H1 (cell line): ENCODE data around the gene IFI16. TPM values are rescaled to one million over a fixed set of nuclear protein-coding genes. Genes with fewer than 3 reads are reported as not detected.

Experiments
- CTCF ChIA-PET: fragments of 300-600 bp; sonication (Branson Sonifier 250); formaldehyde crosslinking; loops from one replicate; lab custom pipeline; 2021; ENCODE audit not compliant: partially characterized antibody; lab: Charles Lee
- POLR2A ChIA-PET: fragments of 300-600 bp; sonication (Branson Sonifier 250); formaldehyde crosslinking; loops from one replicate; lab custom pipeline; 2021; ENCODE audit warnings: inconsistent platforms; ENCODE audit not compliant: partially characterized antibody; lab: Charles Lee
- DNase-seq, 2 experiments: peaks; one replicate each; pipeline versions ENCODE4 v3.0.0 to v3.0.0-alpha.2; 2010 to 2022; ENCODE audit warnings: low spot score in 2 of 2, low read depth in 1 of 2, mixed read lengths in 1 of 2
- FAIRE-seq: peaks from 2 replicates; lab custom pipeline; 2011; peaks lifted over from hg19 to GRCh38; lab: Jason Lieb, UNC
- H2AFZ ChIP-seq: 2 replicates; pipeline ENCODE4 v1.8.1; 2012; ENCODE audit warnings: low read length, inconsistent platforms
- H2AK5ac ChIP-seq: 2 replicates; pipeline ENCODE4 v1.6.1; 2013; ENCODE audit warnings: low read depth, low read length
- H2BK120ac ChIP-seq: replicated peaks from 2 replicates; pipeline ENCODE3; 2013; ENCODE audit warnings: low read depth, low read length, inconsistent platforms
- H2BK12ac ChIP-seq: 2 replicates; pipeline ENCODE4 v1.6.1; 2013; ENCODE audit warnings: low read depth, low read length
- H2BK15ac ChIP-seq: 2 replicates; pipeline ENCODE4 v1.6.1; 2013; ENCODE audit warnings: low read length
- H2BK20ac ChIP-seq: 2 replicates; pipeline ENCODE4 v1.6.1; 2013; ENCODE audit warnings: low read length
- H2BK5ac ChIP-seq: 2 replicates; pipeline ENCODE4 v1.6.1; 2013; ENCODE audit warnings: low read depth, low read length
- H3K14ac ChIP-seq: 2 replicates; pipeline ENCODE4 v1.6.1; 2013; ENCODE audit warnings: inconsistent platforms; ENCODE audit not compliant: insufficient read length
- H3K18ac ChIP-seq: 2 replicates; pipeline ENCODE4 v1.6.1; 2013; ENCODE audit warnings: low read length; ENCODE audit errors: extremely low read depth
- H3K23ac ChIP-seq: 2 replicates; pipeline ENCODE4 v1.6.1; 2013; ENCODE audit warnings: inconsistent platforms; ENCODE audit not compliant: insufficient read length
- H3K23me2 ChIP-seq: 2 replicates; pipeline ENCODE4 v1.6.1; 2013; ENCODE audit warnings: low read depth, low read length
- H3K27ac ChIP-seq: 2 replicates; pipeline ENCODE4 v1.6.1; 2011; ENCODE audit warnings: low read depth, low read length, inconsistent platforms
- H3K27me3 ChIP-seq, 4 experiments: replicated peaks in 1 of 4; 1 replicate in 1 of 4; 2 replicates in 3 of 4; pipeline versions ENCODE4 v1.6.1 to v1.8.1; 2011 to 2013; ENCODE audit warnings: low read length in 3 of 4, mild to moderate bottlenecking in 3 of 4, inconsistent platforms in 2 of 4, mixed read lengths in 2 of 4, moderate library complexity in 1 of 4; ENCODE audit not compliant: control insufficient read depth in 3 of 4, insufficient read depth in 3 of 4; ENCODE audit errors: extremely low read depth in 1 of 4
- H3K36me3 ChIP-seq, 4 experiments: 2 replicates each; pipeline versions ENCODE4 v1.6.1 to v1.8.1; 2011 to 2013; ENCODE audit warnings: mild to moderate bottlenecking in 4 of 4, low read length in 3 of 4, moderate library complexity in 2 of 4, control low read depth in 1 of 4, inconsistent platforms in 1 of 4; ENCODE audit not compliant: insufficient read depth in 4 of 4, control insufficient read depth in 2 of 4
- H3K4ac ChIP-seq: replicated peaks from 2 replicates; pipeline ENCODE3; 2013; ENCODE audit warnings: low read length, low read depth, mixed read lengths, inconsistent platforms; ENCODE audit not compliant: insufficient read length
- H3K4me1 ChIP-seq, 4 experiments: replicated peaks in 1 of 4; 1 replicate in 1 of 4; 2 replicates in 3 of 4; pipeline versions ENCODE4 v1.6.1 to v1.8.1; 2011 to 2013; ENCODE audit warnings: low read length in 3 of 4, inconsistent platforms in 2 of 4, mixed read lengths in 1 of 4; ENCODE audit not compliant: insufficient read depth in 4 of 4, control insufficient read depth in 3 of 4
- H3K4me2 ChIP-seq, 2 experiments: 2 replicates each; pipeline versions ENCODE4 v1.6.1 to v1.8.1; 2011 to 2013; ENCODE audit warnings: low read depth in 2 of 2, low read length in 2 of 2, control low read depth in 1 of 2, inconsistent platforms in 1 of 2, mild to moderate bottlenecking in 1 of 2; ENCODE audit not compliant: insufficient read depth in 1 of 2
- H3K4me3 ChIP-seq, 4 experiments: fragments of 200-600, 300-600 bp in 1 of 4; sonication (generic), shearing (Covaris generic), sonication (Bioruptor Twin) in 1 of 4; 2 replicates each; pipeline versions ENCODE4 v1.5.1 to v1.8.1; 2011 to 2016; ENCODE audit warnings: low read length in 4 of 4, low read depth in 3 of 4, control low read depth in 2 of 4, inconsistent platforms in 2 of 4, mild to moderate bottlenecking in 2 of 4, mixed read lengths in 1 of 4, moderate library complexity in 1 of 4; ENCODE audit not compliant: insufficient read depth in 2 of 4; ENCODE audit errors: extremely low read depth in 1 of 4
- H3K56ac ChIP-seq: replicated peaks from 2 replicates; pipeline ENCODE3; 2013; ENCODE audit warnings: low read depth, mild to moderate bottlenecking, mixed read lengths, low read length, inconsistent platforms; ENCODE audit not compliant: insufficient read length
- H3K79me1 ChIP-seq: 2 replicates; pipeline ENCODE4 v1.6.1; 2013; ENCODE audit warnings: low read depth, low read length, control low read depth
- H3K79me2 ChIP-seq, 2 experiments: 2 replicates each; pipeline versions ENCODE4 v1.6.1 to v1.8.1; 2012 to 2013; ENCODE audit warnings: low read length in 2 of 2, mild to moderate bottlenecking in 2 of 2, inconsistent platforms in 1 of 2; ENCODE audit not compliant: insufficient read depth in 2 of 2, control insufficient read depth in 1 of 2
- H3K9ac ChIP-seq, 4 experiments: replicated peaks in 1 of 4; 1 replicate in 1 of 4; 2 replicates in 3 of 4; pipeline versions ENCODE4 v1.6.1 to v1.8.1; 2011 to 2013; ENCODE audit warnings: low read depth in 3 of 4, low read length in 3 of 4, control low read depth in 2 of 4, mild to moderate bottlenecking in 2 of 4, moderate library complexity in 2 of 4, inconsistent platforms in 1 of 4; ENCODE audit errors: extremely low read depth in 1 of 4
- H3K9me3 ChIP-seq, 2 experiments: 2 replicates each; pipeline versions ENCODE4 v1.6.1 to v1.8.1; 2012 to 2013; ENCODE audit warnings: mild to moderate bottlenecking in 2 of 2, moderate library complexity in 2 of 2, control low read depth in 1 of 2, inconsistent platforms in 1 of 2, low read depth in 1 of 2, low read length in 1 of 2, mixed read lengths in 1 of 2; ENCODE audit not compliant: insufficient read depth in 2 of 2
- H4K20me1 ChIP-seq, 2 experiments: replicated peaks in 1 of 2; 2 replicates each; pipeline versions ENCODE3 to v1.8.1; 2011 to 2013; ENCODE audit warnings: inconsistent platforms in 2 of 2, low read length in 2 of 2, mild to moderate bottlenecking in 1 of 2; ENCODE audit not compliant: insufficient read depth in 2 of 2, control insufficient read depth in 1 of 2
- H4K5ac ChIP-seq: 2 replicates; pipeline ENCODE4 v1.6.1; 2013; ENCODE audit warnings: low read length, low read depth, mixed read lengths, inconsistent platforms; ENCODE audit not compliant: insufficient read length
- H4K8ac ChIP-seq: 2 replicates; pipeline ENCODE4 v1.8.0; 2013; ENCODE audit warnings: mild to moderate bottlenecking, moderate library complexity, low read length, inconsistent platforms; ENCODE audit not compliant: insufficient read depth; ENCODE audit errors: extremely low read depth
- H4K91ac ChIP-seq: replicated peaks from 2 replicates; pipeline ENCODE3; 2013; ENCODE audit warnings: low read length, mixed read lengths, inconsistent platforms; ENCODE audit not compliant: insufficient read length
- WGBS, 2 experiments: shearing (Covaris generic) in 1 of 2; methylation state at CpG; one replicate each; pipeline versions ENCODE4 v1.1.6 to v1.1.7; 2013 to 2015; ENCODE audit warnings: low lambda C conversion rate in 2 of 2, mixed read lengths in 2 of 2, inconsistent platforms in 1 of 2, low coverage in 1 of 2, missing lambda C conversion rate in 1 of 2; ENCODE audit not compliant: insufficient replicate concordance in 2 of 2, insufficient coverage in 1 of 2, insufficient read length in 1 of 2; ENCODE audit errors: extremely low coverage in 1 of 2, missing lambda C conversion rate in 1 of 2; 5-methylcytosine and 5-hydroxymethylcytosine counted together
- polyA plus RNA-seq, 7 experiments: library from polyadenylated mRNA; depleted of rRNA in 3 of 7; stranded (reverse) in 5 of 7; unstranded in 2 of 7; fragments of >200 nt in 5 of 7; fragments of 200-250 nt in 2 of 7; gene quantifications; 1 replicate in 5 of 7; 2 replicates in 1 of 7; 4 replicates in 1 of 7; pipeline versions ENCODE4 v1.2.1 to v1.2.3, GENCODE V29; 2011 to 2013; ENCODE audit warnings: missing spikeins in 2 of 7, mixed read lengths in 2 of 7
- total RNA-seq: library from RNA; stranded (reverse); fragmentation: NEBNext Ultra II Directional; extraction: Animal tissue kit (Norgen Biotek cat#: 25700); gene quantifications from 2 replicates; pipeline ENCODE4 v1.2.1, GENCODE V29; 2021

Gene IFI16
- total and polyA plus RNA-seq, 2 of the 8 experiments (the other 6 are each of a cell fraction or from before 2014, with no cell fraction given) = 0.63 to 0.74 TPM

DNA sequence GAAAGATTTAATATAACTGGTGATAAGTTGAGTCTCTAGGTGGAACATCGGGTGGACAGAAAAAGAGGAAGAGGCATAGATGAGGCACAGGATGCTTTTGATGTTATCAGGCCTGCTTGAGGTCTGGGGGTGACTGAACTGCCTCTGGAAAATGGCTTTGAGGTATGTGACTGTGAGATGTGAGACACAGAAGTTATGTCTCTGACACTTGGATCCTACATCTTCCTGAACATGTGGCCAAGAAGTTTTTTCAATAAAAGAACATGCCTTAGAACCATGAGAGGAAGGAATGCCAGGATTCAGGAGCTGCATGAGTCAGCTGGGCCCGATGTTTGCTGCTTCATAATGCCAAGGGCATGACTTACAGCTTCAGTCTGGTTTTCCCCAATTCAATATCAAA, 78.3 kb downstream of the IFI16 start:
- H2BK5ac ChIP-seq = no peak overlapping the region
- H3K4me3 ChIP-seq = no peak overlapping the region
- 90% methylated on average over 2 of the region's 2 CpGs; no CpG with 5 or more reads in 1 of the 2 experiments for WGBS, 2 experiments
- DNase-seq (no peak), FAIRE-seq (no peak)
- no peaks in the 10 kb centered on the region for H4K20me1 ChIP-seq
- H3K79me1 ChIP-seq = no peaks in the 10 kb centered on the region
- CTCF ChIA-PET = interaction anchor here (0.6 to 3.4 kb wide), 20 partner anchors 9 to 1119 kb away, joined by 3 to 23 read pairs (median 5); partner anchors contain the start of gene AIM2
- POLR2A ChIA-PET = no interaction called here
- H2BK120ac ChIP-seq = no peak overlapping the region
- H3K18ac ChIP-seq = no peak overlapping the region
- H4K91ac ChIP-seq = no peak overlapping the region
- H3K56ac ChIP-seq = no peak overlapping the region
- H3K4me1 ChIP-seq = no peaks in the 10 kb centered on the region
- no peak overlapping the region for H2BK15ac ChIP-seq
- no peak overlapping the region for H2BK20ac ChIP-seq
- no peak overlapping the region for H4K8ac ChIP-seq
- H3K4ac ChIP-seq = no peak overlapping the region
- H3K23me2 ChIP-seq = no peaks in the 10 kb centered on the region; the same call in 1 of the 2 replicates
- no peak overlapping the region for H3K14ac ChIP-seq
- no peak overlapping the region for H2AFZ ChIP-seq
- no peaks in the 10 kb centered on the region for H3K79me2 ChIP-seq
- H2BK12ac ChIP-seq = no peak overlapping the region
- no peaks in the 10 kb centered on the region for H3K36me3 ChIP-seq
- H2AK5ac ChIP-seq = no peak overlapping the region
- H3K9ac ChIP-seq = no peak overlapping the region
- no peak overlapping the region for H3K4me2 ChIP-seq
- no peaks in the 10 kb centered on the region for H3K27me3 ChIP-seq
- H4K5ac ChIP-seq = no peak overlapping the region
- no peaks in the 10 kb centered on the region for H3K9me3 ChIP-seq
- H3K23ac ChIP-seq = no peak overlapping the region
- H3K27ac ChIP-seq = no peak overlapping the region
